GM21528 (cell line): ENCODE results near the gene NEUROD6.

Experiments
- ATAC-seq: cut with Tn5 transposase; IDR thresholded peaks from one replicate; pipeline ENCODE4 v1.9.1; 2021; ENCODE audit warnings: mild to moderate bottlenecking, moderate library complexity; ENCODE audit not compliant: unreplicated experiment, low FRiP score

The NEUROD6 gene

DNA sequence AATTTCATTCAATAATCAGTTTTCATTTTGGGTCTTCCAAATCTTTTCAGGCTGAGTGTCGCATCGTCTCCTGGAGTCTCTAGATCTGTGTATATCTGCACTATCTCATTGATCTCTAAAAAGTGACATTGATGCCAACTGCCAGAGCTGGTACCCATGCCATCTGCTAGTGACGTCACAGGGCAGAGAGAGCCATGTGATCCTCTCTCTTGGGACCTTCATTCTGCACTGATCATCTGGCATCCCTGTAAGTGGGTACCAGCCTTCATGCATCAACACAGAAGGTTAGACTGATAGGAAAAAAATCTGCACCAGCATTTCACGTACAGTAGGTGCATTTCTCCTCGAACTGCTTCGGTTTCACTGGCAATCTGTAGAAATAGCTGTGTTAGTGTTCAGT is at the start of gene NEUROD6:
Gene NEUROD6, minus strand, starts transcription at position 124 of the 400 bp plus-strand sequence. CDS start 1,458 bp downstream, outside the sequence.
- no peak for ATAC-seq

DNA sequence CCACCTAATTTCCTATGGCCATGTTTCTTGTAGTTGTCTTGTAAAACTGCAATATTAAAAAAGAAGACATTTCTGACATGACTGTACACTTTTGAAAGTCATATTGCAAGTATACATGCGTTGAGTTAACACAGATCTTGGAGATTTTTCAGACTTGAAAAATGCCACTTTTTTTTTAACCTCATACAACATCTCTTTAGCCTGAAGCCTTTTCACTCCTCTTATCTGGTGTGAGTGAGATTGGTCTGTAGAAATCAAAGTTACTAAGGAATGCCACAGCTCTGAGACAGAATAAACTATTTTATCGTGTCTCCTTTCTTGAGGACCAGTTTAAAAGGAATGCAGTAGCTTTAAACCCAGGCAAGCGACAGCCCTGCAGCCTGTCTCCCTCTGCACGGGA is 43.9 kb upstream of the NEUROD6 start:
- ATAC-seq, result no peak

DNA sequence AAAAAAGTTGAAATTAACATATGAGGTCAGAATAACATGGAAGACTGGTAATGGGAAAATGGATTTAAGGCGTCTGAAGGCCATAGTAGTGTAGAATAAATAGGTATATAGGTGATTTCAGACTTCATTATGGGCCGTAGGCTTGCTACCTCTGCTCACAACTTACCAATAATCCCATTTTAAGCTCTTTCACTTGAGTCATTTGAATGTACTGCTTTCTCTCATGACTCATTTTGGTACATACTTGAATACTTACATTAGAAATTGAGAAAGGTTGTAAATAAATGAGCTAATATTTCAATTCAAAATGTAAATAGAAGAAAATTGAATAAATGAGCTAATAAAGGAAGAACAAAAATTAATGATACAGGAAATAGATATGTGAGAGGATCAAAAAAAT is 42.2 kb upstream of the NEUROD6 start:
- ATAC-seq, result no peak

DNA sequence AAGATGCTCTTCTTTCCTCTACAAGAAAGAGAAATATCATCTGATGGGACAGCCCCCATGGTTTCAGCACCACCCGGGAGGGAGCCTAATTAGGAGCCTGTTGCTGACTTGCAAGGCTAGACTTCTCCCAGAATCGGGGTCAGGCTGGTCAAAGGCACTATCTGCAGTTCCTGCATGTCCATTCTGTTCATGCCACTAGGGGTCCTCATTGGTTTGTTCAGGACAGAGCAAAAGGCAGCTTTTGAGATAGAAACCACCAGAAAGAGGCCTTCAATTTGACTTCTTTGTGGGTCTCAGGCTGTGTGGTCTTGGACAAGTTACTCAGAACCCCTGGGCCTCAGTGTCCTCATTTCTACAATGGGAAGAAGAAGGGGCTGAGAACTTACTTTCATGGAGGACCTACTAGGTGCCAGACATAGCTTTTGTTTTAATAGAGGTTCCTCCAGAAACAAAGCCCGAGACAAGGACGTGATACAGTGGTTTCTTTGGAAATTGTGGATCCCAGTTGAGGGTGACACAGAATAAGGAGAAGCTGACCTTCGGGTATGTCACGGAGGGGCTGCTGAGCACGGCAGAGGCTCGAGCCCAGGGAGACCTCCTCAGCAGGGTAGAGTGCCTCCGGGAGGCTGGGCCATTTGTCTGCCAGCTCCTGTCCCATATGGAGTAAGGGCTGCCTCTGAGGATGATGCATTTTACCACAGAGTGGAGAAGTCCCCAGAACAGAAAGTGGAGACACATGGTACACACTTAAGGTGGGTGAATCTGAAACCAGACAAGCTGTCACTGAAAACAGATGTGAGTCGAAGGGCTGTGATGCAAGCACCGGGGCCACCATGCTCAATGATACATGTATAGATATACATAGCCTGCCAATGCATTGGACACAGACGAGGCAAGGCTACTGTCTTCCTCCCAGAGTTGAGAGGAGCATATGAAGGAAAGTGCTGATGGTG is 33.1 kb upstream of the NEUROD6 start:
- ATAC-seq, result peak; percentile 88

DNA sequence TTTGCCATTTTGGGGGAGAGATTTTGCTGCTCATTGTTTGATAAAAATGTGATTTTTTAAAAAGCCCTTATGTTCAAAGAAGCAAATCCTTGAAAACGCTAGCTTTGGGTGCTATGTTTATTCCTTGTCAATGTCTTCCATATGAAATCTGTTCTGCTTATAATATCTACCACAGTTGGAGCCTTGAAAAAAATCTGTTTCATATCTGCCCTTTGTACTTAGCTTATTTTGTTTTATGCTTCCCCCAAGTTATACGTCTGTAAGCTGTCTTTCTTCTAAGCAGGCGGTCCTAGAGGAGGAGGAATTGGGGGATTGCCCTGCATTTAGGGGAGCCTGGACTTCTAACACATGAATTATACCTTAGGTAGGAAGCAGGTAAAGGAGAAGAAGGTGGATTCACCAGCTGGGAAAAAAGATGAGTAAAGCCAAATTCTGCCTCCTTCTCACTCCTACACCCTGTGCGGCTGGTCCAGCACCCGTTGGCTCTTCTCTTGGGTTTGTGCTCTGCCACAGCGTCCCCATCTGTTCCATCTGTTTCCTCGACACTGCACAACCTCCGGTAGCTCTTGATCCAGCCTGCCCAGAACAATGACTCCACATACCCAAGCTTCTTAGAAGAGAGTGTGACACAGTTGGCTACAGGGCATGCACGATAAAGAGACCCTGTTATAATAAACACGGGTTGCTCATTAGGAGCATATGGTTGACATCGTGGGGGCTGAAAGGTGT is 31.9 kb upstream of the NEUROD6 start:
- ATAC-seq, result no peak

DNA sequence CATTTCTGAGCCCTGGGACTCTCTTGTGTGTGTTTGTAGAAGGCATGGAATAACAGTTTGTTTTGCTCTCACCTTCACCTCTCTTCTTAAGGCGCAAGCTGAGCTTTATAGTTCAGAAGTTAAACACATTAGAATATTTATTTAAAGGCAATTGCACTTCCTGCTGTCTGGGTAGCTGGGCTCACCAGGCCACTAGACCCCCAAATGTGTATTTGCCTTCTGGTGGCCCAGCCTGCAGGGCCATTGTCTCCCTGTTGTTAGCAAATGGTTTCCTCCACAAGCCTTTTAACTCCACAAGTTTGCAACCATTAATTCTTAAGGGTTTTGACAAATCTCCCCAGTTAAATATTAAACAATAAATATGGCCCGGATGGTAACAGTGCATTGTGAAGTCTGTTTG is 31.1 kb upstream of the NEUROD6 start:
- ATAC-seq, result no peak

DNA sequence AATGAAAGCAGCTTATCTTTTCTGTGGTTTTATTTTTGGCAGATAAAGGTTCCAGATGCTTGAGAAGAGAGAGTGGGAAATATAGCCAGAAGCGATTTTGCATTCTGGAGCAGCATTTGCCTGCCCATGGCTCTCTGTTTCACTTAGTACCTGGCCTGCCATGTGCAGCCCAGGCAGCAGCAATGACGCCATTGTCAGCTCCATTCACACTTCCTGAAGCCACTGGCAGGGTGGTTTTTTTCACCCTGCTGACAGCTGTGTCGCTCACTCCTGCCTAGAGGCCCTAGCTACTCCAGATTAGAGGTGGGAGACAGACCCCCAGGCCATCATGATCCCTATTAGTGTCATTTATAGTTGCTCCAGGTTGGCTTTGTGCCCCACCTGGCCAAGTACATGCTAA is 30.1 kb upstream of the NEUROD6 start:
- no peak for ATAC-seq

DNA sequence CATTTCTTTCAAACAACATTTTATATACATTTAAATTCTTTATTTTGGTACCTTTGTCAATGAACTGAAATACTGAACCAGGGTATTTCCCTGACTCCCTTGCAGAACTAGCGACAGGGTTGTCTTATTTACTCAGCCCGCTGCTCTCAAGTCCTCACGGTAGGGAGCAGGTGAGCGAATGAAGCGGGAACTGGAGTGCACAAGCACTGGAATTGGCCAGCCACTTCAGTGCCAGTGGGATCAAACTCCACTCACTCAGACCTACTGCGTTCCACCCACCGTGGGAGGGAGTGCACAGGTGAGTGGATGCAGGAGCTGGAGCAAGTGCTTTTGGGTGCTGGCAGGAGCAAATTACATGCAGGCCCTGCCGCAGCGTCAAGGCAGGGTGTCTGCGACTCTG is 28.1 kb upstream of the NEUROD6 start:
- no peak for ATAC-seq

DNA sequence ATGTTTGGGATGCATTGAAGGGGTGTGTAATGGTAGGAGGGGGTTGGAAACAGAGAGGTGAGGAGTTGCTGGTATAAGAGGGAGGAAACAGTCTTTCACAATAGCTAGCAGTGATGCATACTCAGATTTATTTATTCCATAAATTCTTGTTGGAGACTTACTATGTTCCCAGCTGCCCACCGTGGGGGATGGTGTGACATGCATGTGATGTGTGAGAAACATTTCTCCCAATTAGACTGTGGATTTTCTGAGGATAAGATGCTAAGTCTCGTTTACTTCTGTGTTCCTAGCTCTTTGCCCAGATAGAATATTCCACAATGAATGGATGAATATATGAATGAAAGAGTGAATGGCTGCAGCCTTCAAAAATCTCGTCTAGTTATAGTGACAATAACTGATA is 23.0 kb upstream of the NEUROD6 start:
- no peak for ATAC-seq

DNA sequence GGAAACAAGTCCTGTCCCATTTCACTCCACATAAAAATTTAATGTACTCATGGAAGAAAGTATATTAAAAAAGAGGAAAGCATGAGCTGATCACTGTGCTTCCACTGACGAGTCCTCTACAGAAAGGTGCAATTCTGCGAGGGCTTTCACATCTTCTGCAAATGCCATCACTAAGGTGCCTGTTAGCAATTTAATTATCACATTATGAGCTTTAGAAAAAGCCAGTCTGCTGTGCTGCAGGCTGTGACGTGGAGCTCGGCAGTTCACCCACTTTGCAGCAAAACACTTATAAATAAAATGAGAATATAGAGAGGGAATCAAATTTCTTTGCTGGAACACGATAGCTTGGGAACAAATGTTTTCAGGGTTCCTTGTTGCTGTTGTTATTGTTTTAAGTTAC is 22.5 kb upstream of the NEUROD6 start:
- no peak for ATAC-seq

DNA sequence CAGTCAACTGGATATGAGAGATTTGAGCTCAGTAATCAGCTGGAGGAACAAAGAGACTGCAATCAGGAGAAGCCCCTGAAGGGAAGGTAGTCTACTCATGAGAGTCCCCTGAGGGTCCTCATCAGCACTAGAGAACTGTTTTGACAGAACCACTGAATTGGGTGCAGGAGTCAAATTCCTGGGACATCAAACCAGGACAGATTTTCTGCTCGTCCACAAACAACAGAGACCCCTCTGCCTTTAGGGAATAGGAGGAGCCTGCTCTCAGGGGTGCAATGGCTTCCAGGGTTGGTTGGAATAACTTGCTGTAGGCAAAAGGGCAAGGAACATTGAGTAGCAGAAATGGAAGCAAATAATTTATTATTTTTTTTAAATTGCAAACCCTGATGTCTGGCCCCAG is 21.9 kb upstream of the NEUROD6 start:
- no peak for ATAC-seq

DNA sequence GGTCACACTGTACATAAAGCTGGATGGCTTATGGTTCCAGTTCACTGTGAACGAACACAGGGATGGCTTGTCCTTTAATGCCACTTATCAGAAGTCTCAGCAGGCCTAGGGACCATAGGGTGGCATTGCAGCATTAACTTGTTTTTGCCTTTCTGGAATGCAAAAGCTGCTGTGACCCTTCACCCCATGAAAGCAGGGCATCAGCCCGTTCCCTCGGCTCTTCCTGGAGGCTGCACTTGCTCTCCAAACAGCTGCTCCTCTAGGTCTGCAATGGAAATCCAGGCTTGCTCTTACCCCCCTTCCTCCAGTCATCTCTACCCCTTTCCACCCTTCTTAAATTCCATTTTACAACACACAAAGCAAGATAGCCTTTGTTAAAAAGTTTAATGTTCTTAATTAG is 17.9 kb upstream of the NEUROD6 start:
- ATAC-seq, result no peak

DNA sequence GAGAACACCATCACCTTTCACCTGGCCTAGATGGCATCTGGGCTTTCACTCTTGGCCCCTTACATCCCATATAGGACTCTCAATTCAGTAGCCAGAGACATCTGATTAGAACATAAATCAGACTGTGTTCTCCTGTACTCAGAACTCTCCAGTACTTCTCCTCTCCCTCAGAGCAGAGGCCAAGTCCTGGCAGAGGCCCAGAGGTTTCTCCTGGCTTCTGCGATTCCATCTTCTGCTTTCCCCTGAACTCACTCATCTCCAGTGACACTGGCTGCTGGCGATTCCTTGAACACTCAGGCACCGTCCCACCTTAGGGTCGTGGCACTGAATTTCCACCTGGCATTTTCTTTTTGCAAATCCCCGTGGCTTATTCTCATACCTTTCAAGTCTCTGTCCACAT is 4.9 kb upstream of the NEUROD6 start:
- ATAC-seq, result no peak

DNA sequence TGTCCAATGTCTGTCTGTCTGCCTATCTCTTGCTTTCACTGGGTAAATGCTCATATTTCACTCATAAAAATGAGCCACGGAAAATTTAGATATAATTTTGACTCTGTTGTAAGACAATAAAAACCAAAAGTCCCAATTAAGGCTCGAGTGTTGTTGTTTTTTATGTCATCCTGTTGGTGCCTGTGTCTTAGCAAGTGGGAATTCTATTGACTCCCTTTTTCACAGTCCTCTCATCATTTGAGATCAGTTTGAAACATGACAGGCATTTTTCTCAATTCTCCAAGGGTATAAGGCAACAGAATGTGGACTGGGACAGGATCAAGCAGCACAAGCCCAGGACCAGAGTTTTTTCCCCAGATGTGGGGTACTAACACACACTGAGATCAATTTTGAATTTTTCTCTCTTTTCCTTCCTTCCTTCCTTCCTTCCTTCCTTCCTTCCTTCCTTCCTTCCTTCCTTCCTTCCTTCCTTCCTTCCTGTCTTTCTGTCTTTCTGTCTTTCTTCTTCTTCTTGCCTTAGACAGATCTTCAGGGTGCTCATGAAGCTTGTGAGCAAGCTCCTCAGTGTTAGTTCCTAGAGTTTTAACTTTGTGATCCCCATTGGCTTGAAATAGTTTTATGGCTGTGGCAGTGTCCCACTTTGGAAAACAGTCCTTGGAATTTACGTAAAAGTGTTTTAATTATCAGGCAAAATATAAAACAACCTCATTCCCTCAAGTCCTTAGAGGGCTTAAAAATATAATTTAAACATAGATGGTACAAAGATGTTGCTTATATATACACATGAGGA is 3.2 kb upstream of the NEUROD6 start:
- no peak for ATAC-seq

DNA sequence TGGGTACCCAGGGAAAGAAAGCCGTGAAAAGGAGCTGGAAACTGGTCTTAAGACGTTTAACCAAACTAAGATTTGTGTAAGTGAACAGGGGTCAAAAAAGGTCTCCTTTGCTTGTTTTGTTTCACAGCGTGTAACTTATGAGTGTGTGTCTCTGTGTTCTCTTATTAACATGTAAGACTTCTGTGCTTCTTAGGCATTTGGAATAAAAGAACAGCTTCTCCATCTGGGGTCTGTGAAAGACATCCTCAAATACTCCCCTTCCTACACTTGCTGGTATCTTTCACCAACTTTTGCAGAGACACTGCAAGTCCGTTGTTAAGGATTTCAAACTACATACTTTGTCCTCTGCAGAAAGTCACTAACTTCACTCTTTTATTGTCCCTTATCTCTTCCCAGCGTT is 615 bp upstream of the NEUROD6 start:
- no peak for ATAC-seq

DNA sequence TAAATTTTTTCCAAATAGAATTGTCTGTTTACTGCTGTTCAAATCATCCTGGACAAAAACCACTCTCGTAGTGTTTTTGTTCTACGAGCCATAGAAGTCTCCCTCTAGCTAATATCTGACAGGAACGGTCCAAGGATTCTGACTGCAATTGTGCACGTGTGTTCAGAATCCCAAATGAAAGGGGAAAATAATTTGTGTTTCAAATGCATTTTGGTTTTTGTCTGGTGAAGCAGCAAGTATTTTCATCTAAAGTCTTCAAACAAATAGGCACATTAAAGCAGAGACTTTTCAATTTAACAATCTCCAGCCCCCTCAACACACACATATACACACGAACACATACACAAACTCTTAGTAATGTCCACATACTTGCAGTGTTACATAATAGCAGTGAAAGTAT is 475 bp downstream of the NEUROD6 start:
- no peak for ATAC-seq

DNA sequence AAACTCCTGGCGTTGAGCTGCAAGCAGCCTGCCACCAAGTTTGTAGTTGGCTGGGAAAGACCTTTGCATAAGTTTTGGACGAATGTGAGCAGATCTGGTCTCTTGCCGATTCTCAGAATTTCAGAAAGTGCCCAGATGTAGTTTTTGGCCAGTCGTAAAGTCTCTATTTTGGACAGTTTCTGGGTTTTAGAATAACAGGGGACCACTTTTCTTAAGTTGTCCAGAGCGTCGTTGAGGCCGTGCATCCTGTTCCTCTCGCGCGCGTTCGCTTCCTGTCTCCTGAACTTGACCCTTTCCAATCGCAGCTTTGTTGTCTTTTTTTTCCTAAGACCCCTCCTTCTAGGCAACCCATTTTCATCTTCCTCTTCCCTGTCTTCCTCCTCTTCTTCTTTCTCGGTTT is 1.8 kb downstream of the NEUROD6 start:
- ATAC-seq, result no peak

DNA sequence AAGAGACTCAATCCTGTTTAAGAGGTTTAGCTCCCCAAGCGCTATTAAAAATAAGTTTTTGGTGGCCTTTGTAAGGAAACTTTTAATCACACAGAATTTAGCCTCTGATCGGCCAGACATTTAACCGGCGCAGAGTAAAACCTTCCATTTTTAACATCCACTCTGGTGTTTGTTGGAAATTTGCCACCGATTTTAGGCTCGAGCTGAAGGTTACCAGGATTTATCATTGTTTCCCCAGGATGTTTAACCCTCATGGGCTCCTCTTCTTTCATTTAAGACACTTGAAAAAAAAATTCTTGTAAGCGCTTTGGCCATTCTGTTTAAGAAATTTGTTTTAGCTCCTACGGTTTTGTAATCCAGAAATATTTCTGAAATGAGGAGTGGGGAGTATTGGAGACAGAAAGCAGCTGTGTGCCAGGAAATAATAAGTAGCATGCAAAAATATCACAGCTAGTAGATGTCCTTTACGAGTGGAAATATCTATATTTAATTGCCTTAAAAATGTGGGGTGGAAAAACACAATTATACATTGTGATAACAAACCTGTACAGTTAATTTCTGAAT is 3.4 kb downstream of the NEUROD6 start:
- ATAC-seq, result no peak

DNA sequence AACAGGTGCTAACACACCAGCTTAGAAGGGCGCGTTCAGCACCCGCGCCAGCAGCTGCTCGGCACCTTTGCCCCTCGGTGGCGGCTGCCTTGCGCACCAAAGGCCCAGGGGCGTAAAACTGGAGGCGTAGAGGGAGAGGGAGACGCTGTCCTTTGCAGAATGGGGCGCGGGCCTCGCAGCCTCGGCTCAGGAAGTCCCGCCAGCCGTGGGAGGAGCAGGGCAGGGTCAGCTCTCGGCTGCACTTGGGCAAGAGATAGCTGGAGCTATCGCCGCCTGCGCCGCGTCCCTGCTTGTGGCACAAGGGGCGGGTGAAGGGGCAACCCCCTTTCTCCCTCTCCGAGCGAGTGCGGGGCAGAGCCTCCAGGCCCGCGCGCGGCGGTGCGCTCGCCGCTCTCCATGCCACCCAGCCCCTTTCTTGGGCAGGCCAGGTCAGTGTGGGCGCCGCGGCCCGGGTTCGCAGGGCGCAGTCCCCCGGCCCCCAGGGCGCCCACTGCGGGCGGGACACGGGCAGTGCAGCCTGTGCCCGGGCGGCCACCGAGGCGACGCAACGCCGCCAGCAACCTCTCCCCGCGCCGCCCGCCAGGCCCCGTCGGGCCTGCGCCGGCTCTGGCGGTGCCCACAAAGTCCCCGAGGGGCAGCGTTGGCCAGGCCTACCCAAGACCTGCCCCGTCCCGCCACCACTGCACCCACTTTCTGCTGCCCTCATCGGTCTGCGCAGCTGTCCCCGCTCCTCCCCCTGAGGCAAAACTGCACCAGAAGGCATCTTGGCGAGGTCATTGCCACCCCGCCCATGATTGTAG is 4.1 kb downstream of the NEUROD6 start:
- no peak for ATAC-seq

DNA sequence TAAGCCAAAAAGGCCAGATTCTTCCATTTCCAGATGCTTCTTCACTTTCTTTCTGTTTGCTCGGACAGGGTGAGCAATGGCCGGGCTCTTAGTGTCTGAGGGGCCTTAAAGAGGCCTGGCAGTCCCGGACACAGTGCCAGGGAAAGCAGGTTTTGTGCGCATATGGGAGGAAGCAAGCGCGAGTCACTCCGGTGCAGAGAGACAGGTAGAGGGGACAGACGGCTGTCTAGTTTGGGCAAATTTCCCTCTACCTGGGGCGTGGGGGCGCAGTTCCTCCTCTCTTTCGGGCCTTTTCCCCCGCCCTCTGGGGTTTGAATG is 4.7 kb downstream of the NEUROD6 start:
- ATAC-seq, result no peak
